ENCODE data around the gene SLCO1B3. TPM values are rescaled to one million over a fixed set of nuclear protein-coding genes. Genes with fewer than 3 reads are reported as not detected.

The SLCO1B3 gene
- total and polyA plus RNA-seq, 2 of the 4 experiments (the other 2 are of a cell fraction) = not detected

GRCh38 chr12:20852649-20853048 is 42.1 kb downstream of the SLCO1B3 start:
- intact Hi-C loops (cut with micrococcal nuclease) = no loop called here
- no peak overlapping the region for H3K23ac ChIP-seq (ENCODE audit: low read depth, low read length)
- H3K14ac ChIP-seq (replicated peaks; ENCODE audit: low read depth, low read length) = no peak overlapping the region
- no peak overlapping the region for H2AFZ ChIP-seq (replicated peaks; ENCODE audit: low read length, poor library complexity)
- no peak overlapping the region for H3K4me2 ChIP-seq (ENCODE audit: low read depth, low read length)
- TF ChIP-seq RAD21 (IDR thresholded peaks at IDR 0.05; ENCODE audit: low read length) (no peak), RFX5 (IDR thresholded peaks at IDR 0.05; ENCODE audit: low read depth, low read length) (no peak), MXI1 (IDR thresholded peaks at IDR 0.05; ENCODE audit: borderline replicate concordance, low read depth, low read length) (no peak), FOS (IDR thresholded peaks at IDR 0.05; ENCODE audit: low read depth, low read length) (no peak), ELK1 (IDR thresholded peaks at IDR 0.05; ENCODE audit: borderline replicate concordance, low read depth, low read length) (no peak), MAZ (IDR thresholded peaks at IDR 0.05; ENCODE audit: borderline replicate concordance, low read depth, low read length) (no peak)
- no peak overlapping the region for H4K5ac ChIP-seq (ENCODE audit: low read depth, low read length)
- ChIA-PET POLR2A (ENCODE audit: unreplicated experiment) (no interaction called here), CTCF (no interaction called here)
- no TSS peak for BruUV-seq (replicated peaks)
- H3K36me3 ChIP-seq (ENCODE audit: control insufficient read depth, insufficient read depth, low read length) = no peaks in the 10 kb centered on the region
- no peak overlapping the region for H3K56ac ChIP-seq (ENCODE audit: extremely low read depth, insufficient read depth, low read length)
- no peaks in the 10 kb centered on the region for H4K20me1 ChIP-seq (ENCODE audit: insufficient read depth, low read length)
- no peak overlapping the region for H2BK15ac ChIP-seq (ENCODE audit: low read depth, low read length)
- H2AK5ac ChIP-seq (ENCODE audit: low read depth, low read length) = no peak overlapping the region
- ATAC-seq (ENCODE audit: low read depth) (no peak), DNase-seq (no peak)
- H3K4me3 ChIP-seq (ENCODE audit: insufficient read depth, low read depth, low read length) = no peak overlapping the region
- no peak overlapping the region for H2BK5ac ChIP-seq (ENCODE audit: low read depth, low read length, poor library complexity, severe bottlenecking)
- H3K9me1 ChIP-seq (ENCODE audit: insufficient read depth, low read length) = no peaks in the 10 kb centered on the region
- no peak overlapping the region for H3K27ac ChIP-seq (ENCODE audit: insufficient read depth, low read length)
- no peak overlapping the region for H3K9ac ChIP-seq (ENCODE audit: low read depth, low read length)
- no peaks in the 10 kb centered on the region; the same call in 1 of the 2 replicates for H3K9me3 ChIP-seq (ENCODE audit: control insufficient read depth, insufficient read depth, low read length)
- no peak overlapping the region for H2AK9ac ChIP-seq (replicated peaks; ENCODE audit: low read depth, low read length, poor library complexity)
- no peaks in the 10 kb centered on the region for H3K79me1 ChIP-seq (ENCODE audit: low read depth in 1 of 2, low read length in 2 of 2)
- dilution Hi-C loops (cut with HindIII; ENCODE audit: low sequenced_read_pairs, unreplicated experiment) = no loop called here
- H3K18ac ChIP-seq (ENCODE audit: low read depth, low read length) = no peak overlapping the region
- H2BK20ac ChIP-seq (ENCODE audit: low read depth, low read length) = no peak overlapping the region
- H3K4me1 ChIP-seq (ENCODE audit: control insufficient read depth, insufficient read depth, low read length) = no peaks in the 10 kb centered on the region
- no peaks in the 10 kb centered on the region for H3K27me3 ChIP-seq (ENCODE audit: control insufficient read depth, insufficient read depth, low read length)
- no peak overlapping the region for H3K4ac ChIP-seq (ENCODE audit: low read depth, low read length)
- in situ Hi-C loops (cut with MboI; ENCODE audit: low sequenced_read_pairs) = no loop called here
- no peak overlapping the region for H2BK120ac ChIP-seq (ENCODE audit: low read depth, low read length)
- H4K8ac ChIP-seq (ENCODE audit: low read depth in 2 of 2, low read length in 2 of 2) = no peak overlapping the region
- no peak overlapping the region for H4K91ac ChIP-seq (ENCODE audit: insufficient read depth, low read depth, low read length)
